GM21423 (cell line): Measurements from ENCODE around the gene ISLR.
"Not testable (repeated sequence)": the region's sequence is repeated elsewhere in the genome, so short reads cannot be mapped to it uniquely, and the experiment has no call there.

Experiments
- ATAC-seq: cut with Tn5 transposase; IDR thresholded peaks from one replicate; pipeline ENCODE4 v1.9.1; 2021; ENCODE audit warnings: mild to moderate bottlenecking, moderate library complexity; ENCODE audit not compliant: unreplicated experiment

The ISLR gene

GRCh38 chr15:74136814-74137536 lies 36.5 kb upstream of the ISLR start:
- ATAC-seq: no peak

- no peak for ATAC-seq
Observed at GRCh38 chr15:74137537-74137894, 36.0 kb upstream of the ISLR start.

- ATAC-seq: no peak
Observed at GRCh38 chr15:74138642-74139041, 34.9 kb upstream of the ISLR start.

GRCh38 chr15:74141591-74141990 lies 31.9 kb upstream of the ISLR start:
- ATAC-seq: no peak

- ATAC-seq: no peak
Observed at GRCh38 chr15:74144153-74144775, 29.2 kb upstream of the ISLR start.

GRCh38 chr15:74146277-74146800 lies 27.2 kb upstream of the ISLR start:
- no peak for ATAC-seq

- ATAC-seq: no peak
Observed at GRCh38 chr15:74147051-74147450, 26.5 kb upstream of the ISLR start.

GRCh38 chr15:74155766-74156417 lies 17.6 kb upstream of the ISLR start:
- no peak for ATAC-seq

GRCh38 chr15:74156678-74157411 lies 16.7 kb upstream of the ISLR start:
- ATAC-seq: no peak

GRCh38 chr15:74157868-74158827 lies 15.4 kb upstream of the ISLR start:
- ATAC-seq: no peak

GRCh38 chr15:74158855-74159650 lies 14.5 kb upstream of the ISLR start:
- ATAC-seq: peak; percentile 53

GRCh38 chr15:74159773-74160172 lies 13.7 kb upstream of the ISLR start:
- ATAC-seq: no peak

- not testable (repeated sequence) for ATAC-seq
Observed at GRCh38 chr15:74160390-74160789, 13.1 kb upstream of the ISLR start.

GRCh38 chr15:74162195-74162536 lies 11.3 kb upstream of the ISLR start:
- not testable (repeated sequence) for ATAC-seq

GRCh38 chr15:74165461-74165860 lies 8.0 kb upstream of the ISLR start:
- no peak for ATAC-seq

GRCh38 chr15:74167891-74168331 lies 5.6 kb upstream of the ISLR start:
- ATAC-seq: no peak

- ATAC-seq: no peak
Observed at GRCh38 chr15:74168711-74169126, 4.8 kb upstream of the ISLR start.

GRCh38 chr15:74170071-74170844 lies 3.3 kb upstream of the ISLR start:
- ATAC-seq: no peak
